ENCODE measurements around the gene SLC6A17.
A peak's percentile ranks its signal among the peaks of the same experiment; 100 is the strongest.

SLC6A17 gene

DNA sequence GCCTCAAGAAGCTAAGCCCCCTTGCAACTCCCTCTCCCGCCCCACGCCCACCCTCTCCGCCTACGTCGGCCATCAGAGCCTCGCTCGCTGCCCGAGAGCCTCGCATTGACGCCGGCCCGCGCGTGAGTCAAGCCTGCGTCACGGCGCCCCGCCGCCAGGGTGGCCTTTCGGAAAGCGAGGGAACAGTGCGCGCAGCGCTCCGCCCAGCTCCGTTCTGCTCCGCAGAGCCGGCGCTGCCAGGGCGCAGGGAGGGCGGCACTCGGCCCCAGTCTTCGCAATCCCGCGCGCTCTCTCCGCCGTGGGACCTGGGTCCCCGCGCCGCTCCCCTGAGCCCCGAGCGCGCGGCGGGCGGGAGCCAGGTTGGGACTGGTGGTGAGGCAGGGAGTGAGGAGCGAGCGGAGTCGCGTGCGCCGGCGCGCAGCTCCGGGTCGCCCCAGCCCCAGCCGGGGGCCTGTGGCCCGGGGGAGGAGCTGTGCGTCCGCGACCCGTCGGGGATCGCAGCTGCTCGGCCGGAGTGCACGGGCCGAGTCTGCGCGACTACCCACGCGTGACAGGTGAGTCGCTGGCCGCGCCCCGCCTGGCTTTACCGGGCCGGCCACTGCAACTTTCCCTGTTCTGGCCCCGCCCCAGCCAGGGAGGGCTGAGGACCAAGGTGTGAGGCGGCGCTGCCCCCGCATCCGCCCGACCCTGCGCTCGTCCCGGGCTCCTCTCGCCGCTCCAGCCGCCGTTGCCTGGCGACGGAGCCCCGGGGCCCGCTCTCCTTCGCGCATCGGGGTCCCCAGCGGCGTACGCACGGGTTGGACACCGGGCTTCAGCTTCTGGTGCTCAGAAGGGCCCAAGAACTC, at the start of gene SLC6A17:
SLC6A17 (plus strand) TSS at position 165 of the 845 bp plus-strand sequence. CDS start 16,436 bp downstream, outside the sequence.
- DNase-seq (ENCODE audit: low read depth): peak; percentile 39

DNA sequence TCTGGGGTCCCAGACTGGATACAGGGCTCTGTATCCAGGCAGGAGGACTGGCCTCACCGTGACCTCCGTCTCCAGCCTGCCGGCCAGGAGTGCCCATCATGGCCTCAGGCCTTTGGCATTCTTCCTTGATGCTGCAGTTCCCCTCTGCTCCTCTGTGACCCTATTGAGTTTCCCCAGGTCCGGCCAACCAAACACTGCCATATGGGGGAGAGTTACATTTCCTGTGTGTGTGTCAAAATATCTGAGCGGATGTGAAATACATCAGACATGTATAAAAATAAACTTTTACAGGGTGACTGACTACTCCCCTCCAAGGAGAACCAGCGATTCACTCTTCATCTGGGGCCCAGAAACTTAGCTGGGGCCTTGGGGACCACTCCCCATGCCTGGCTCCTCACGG, 48.2 kb upstream of the SLC6A17 start:
- no peak for DNase-seq (ENCODE audit: low read depth)

DNA sequence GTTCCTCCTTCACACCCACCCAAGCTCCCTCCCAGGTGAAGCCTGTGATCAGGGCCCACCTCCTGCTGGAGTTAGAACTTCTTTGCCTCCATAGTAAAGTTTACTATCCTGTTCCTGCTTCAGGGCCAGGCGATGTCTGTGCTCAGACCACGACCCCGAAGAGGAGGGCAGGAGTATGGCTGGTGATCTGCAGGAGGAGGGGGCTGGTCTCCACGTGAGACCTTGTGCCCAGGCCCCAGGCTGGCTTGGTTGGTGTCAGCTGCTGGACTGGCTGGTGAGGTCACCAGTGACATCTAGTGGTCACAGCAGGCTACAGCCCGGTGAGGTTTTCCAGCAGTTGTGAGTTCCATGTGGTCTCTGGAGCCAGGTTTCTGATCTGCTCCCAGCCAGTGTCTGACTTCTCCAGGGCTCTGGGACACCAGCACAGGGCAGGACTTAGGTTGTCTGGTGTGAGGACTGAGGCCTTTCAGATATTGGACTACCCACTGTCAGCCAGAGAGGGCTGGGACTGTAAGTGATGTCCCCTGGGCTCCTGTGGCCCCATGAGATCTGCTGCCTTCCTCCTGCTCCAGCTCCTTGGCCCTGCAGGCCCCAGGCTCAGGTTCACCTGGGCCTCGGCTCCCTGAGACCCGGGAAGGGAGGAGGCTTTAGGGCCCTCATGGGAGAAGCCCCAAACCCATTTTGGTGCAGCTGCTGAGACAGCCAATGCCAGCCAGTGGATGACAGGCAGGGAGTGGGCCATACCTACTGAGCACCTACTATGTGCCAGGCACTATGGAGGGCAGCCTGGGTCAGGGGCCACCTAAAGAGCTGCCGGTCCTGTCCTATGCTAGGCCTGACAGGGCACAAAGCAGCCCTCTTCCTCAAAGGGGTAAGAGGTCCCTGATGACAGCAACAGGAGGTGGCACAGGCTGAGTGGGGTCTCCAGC, 44.0 kb upstream of the SLC6A17 start:
- peak; percentile 54 for DNase-seq (ENCODE audit: low read depth)

- DNase-seq (ENCODE audit: low read depth): no peak
Observed at GRCh38 chr1:110107867-110108469, 42.3 kb upstream of the SLC6A17 start.

DNA sequence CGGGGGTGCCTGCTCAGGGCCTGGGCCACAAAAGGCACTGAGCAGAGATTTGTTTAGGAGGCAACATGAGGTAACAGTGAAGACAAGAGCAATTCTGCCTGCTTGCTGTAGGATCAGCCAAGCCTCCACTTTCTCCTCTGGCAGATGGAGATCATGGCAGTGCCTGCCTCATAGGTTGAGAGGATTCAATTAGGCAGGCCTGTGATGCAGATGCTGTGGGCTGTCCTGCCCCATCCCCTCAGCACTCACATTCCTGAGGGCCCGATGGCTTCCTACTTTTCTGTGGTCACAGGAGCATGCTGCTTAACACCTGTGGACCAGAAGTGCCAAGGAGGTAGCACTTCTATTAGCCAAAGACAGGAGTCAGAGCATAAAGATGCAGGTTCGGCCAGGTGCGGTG, 39.2 kb upstream of the SLC6A17 start:
- DNase-seq (ENCODE audit: low read depth): no peak

GRCh38 chr1:110112143-110112542, 38.2 kb upstream of the SLC6A17 start, which contains the start of gene UBL4B:
Gene UBL4B, plus strand, starts transcription at chr1:110112443. Its CDS starts 92 bp downstream, at chr1:110112535.
- DNase-seq (ENCODE audit: low read depth): no peak

DNA sequence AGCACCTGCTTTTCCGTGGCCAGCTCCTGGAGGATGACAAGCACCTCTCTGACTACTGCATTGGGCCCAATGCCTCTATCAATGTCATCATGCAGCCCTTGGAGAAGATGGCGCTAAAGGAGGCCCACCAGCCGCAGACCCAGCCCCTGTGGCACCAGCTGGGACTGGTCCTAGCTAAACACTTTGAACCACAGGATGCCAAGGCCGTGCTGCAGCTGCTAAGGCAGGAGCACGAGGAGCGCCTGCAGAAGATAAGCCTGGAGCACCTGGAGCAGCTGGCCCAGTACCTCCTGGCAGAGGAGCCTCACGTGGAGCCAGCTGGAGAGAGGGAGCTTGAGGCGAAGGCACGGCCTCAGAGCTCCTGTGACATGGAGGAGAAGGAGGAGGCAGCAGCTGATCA, 37.6 kb upstream of the SLC6A17 start:
- no peak for DNase-seq (ENCODE audit: low read depth)

- no peak for DNase-seq (ENCODE audit: low read depth)
Observed at GRCh38 chr1:110113551-110113950, 36.7 kb upstream of the SLC6A17 start.

DNA sequence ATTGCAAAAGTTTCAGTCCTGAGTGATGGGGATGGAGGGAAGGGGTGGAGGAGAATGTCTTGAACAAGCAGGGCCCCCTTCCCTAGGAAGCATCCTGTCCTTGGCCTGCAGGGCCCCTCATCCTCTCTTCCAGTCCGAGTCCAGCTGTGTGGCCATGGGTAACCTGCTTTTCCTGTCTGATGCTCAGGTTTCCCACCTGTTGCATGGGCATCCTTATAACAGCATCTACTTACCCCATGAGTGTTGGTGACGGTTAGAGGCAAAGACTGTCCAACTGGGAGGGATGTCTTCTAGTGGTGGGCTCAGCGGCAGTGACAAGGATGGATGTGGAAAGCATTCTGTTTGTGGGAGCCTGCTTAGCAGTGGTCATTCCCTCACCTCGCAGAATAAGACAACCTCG, 36.1 kb upstream of the SLC6A17 start:
- no peak for DNase-seq (ENCODE audit: low read depth)

- no peak for DNase-seq (ENCODE audit: low read depth)
Observed at GRCh38 chr1:110114784-110115183, 35.5 kb upstream of the SLC6A17 start.

DNA sequence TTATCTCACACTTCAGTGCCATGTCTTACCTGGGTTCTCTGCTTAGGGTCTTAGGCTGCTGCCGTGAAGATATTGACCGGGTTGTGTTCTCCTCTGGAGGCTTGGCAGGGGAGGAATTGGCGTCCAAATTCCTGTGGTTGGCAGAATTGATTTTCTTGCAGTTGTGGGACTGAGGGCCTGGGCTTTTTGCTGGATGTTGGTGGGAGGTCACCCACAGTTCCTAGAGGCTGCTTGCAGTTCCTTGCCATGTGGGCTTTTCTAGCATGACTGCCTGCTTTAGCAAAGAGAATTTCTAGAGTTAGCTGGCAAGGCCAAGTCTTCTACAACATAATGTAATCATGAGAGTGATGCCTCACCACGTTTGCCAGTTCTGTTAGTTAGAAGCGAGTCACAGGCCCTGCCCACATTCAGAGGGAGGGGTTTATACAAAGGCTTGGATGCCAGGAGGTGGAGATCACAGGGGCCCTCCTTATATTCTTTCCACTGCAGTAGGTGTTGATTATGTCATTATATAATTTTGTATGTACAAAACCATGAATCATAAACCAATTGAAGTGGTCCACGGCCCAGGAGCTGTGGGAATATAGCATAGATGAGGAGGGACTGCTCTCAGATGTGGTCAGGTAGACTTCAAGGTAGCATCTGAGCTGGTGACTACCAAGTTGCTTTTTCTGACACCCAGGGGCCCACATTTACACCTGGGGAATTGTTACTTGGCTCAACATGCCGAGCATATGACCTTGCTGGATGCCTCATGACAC, 31.5 kb upstream of the SLC6A17 start:
- peak; percentile 14 for DNase-seq (ENCODE audit: low read depth)

DNA sequence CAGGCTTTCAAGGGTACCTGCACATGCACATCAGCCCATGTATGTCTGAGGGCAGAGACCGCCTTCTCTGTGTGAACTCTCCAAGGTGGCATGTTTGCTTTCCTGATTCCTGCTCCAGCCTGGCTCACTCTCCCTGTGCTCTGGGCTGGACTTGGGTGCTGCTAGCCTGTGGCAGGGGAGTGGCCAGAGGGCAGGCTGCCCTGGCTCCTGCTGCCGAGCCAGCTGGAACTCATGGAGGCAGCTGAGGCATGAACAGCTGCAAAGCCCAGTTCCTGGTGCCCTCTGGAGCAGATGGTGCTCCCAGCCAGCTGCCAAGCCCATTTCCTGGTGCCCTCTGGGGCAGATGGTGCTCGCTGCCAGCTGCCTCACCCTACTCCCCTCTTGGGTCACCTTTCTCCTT, 30.5 kb upstream of the SLC6A17 start:
- no peak for DNase-seq (ENCODE audit: low read depth)

GRCh38 chr1:110120960-110121561, 29.2 kb upstream of the SLC6A17 start:
- no peak for DNase-seq (ENCODE audit: low read depth)

- no peak for DNase-seq (ENCODE audit: low read depth)
Observed at GRCh38 chr1:110123224-110123623, 27.1 kb upstream of the SLC6A17 start.

DNA sequence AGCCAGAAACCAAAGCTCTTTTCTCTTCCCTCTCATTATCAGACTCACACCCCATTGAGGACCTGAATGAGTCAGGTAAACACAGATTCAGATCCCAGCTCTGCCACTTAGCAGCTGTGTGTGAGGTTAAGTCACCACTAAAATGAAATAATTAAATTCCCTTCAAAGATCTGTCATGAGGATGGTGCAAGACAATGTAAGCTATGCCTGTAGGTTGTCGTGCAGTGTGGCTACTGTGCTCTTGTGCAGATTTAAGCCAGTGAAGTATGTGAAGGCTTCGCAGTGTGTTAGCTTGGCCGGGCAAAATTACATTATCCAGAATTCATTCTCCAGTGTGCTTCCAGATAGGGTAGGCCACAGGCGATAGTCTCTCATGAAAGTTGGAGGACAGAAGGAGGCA, 24.5 kb upstream of the SLC6A17 start:
- no peak for DNase-seq (ENCODE audit: low read depth)

GRCh38 chr1:110130113-110130591, 20.1 kb upstream of the SLC6A17 start:
- DNase-seq (ENCODE audit: low read depth): no peak

GRCh38 chr1:110130989-110131388, 19.3 kb upstream of the SLC6A17 start:
- no peak for DNase-seq (ENCODE audit: low read depth)

GRCh38 chr1:110132682-110133081, 17.6 kb upstream of the SLC6A17 start:
- no peak for DNase-seq (ENCODE audit: low read depth)

- no peak for DNase-seq (ENCODE audit: low read depth)
Observed at GRCh38 chr1:110133436-110133835, 16.9 kb upstream of the SLC6A17 start.

DNA sequence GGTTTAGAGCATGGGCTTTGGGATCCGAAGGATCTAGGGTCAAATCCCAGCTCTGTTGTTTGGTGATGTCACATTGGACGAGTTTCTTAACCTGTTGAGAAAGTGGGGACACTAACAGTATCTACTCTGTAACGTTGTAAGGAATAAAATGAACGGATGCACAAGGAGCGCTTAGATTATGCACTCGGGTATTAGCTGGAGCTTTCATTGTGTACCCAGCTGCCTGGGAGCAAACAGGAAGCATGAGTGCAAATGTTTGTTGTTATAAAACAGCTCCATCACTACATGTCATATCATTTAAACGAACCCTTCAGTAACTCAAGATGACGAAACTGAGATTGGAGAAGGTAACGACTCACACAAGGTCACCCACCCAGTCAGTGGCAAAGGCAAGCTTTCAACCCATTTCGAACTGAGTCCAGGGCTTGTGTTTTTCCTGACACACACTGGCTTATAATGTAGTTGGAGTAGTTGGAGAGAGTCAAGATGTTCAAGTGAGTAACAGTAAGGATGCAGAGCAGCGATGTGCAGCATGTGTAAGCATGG, 16.2 kb upstream of the SLC6A17 start:
- no peak for DNase-seq (ENCODE audit: low read depth)

- DNase-seq (ENCODE audit: low read depth): no peak
Observed at GRCh38 chr1:110135246-110135645, 15.0 kb upstream of the SLC6A17 start.
